HepG2 (cell line): ENCODE results near the gene RABGAP1L. TPM values are rescaled to one million over a fixed set of nuclear protein-coding genes. Genes with fewer than 3 reads are reported as not detected.
"Not testable (repeated sequence)": the region's sequence is repeated elsewhere in the genome, so short reads cannot be mapped to it uniquely, and the experiment has no call there.

ENCODE experiments used
- ATAC-seq: fragments of 200-7000 bp; cut with Tn5 transposase; 3 replicates; pipeline ENCODE4 v1.9.1; 2020; ENCODE audit warnings: mild to moderate bottlenecking, moderate library complexity
- BruUV-seq: library from RNA; stranded (reverse); fragments of 400-500 nt; replicated peaks from 2 replicates; lab custom pipeline; 2021; lab: Mats Ljungman, UMichigan
- CTCF ChIA-PET: fragments of 300-600 bp; formaldehyde crosslinking; extraction: SDS; loops from one replicate; lab custom pipeline; 2021; ENCODE audit warnings: low total read pairs, inconsistent platforms, low intra/inter-chr PET ratio; lab: Yijun Ruan, JAX
- POLR2A ChIA-PET: fragments of 350-600 bp; sonication (Branson Sonifier 250); formaldehyde crosslinking; loops from one replicate; lab custom pipeline; 2020; ENCODE audit warnings: antibody characterized with exemption, inconsistent platforms; lab: Yijun Ruan, JAX
- DNase-seq: peaks from one replicate; pipeline ENCODE4 v3.0.0-alpha.2; 2015; ENCODE audit warnings: low spot score
- FAIRE-seq: peaks from 3 replicates; lab custom pipeline; 2011; peaks lifted over from hg19 to GRCh38; lab: Jason Lieb, UNC
- H2AFZ ChIP-seq: one replicate; pipeline ENCODE4 v1.6.1; 2011; ENCODE audit warnings: low read length, inconsistent platforms
- H3K27ac ChIP-seq: fragments of 300-600 bp; 3 replicates; pipeline ENCODE4 v1.8.0; 2011; ENCODE audit warnings: mixed run types, mild to moderate bottlenecking, mixed read lengths, low read length, inconsistent platforms; ENCODE audit not compliant: insufficient read depth; ENCODE audit errors: extremely low read length
- H3K27me3 ChIP-seq, 2 experiments: fragments of 200-600 bp in 1 of 2; 2 replicates in 1 of 2; 3 replicates in 1 of 2; pipeline versions ENCODE4 v1.6.0 to v1.8.0; 2011; ENCODE audit warnings: low read length in 2 of 2, mild to moderate bottlenecking in 2 of 2, moderate library complexity in 2 of 2, inconsistent platforms in 1 of 2; ENCODE audit not compliant: insufficient read depth in 2 of 2, control insufficient read depth in 1 of 2
- H3K36me3 ChIP-seq, 2 experiments: fragments of 200-600 bp in 1 of 2; replicated peaks in 1 of 2; 2 replicates in 1 of 2; 3 replicates in 1 of 2; pipeline versions ENCODE4 v1.5.1 to v1.8.0; 2011; ENCODE audit warnings: low read length in 2 of 2, inconsistent platforms in 1 of 2; ENCODE audit not compliant: insufficient read depth in 2 of 2, control insufficient read depth in 1 of 2
- H3K4me1 ChIP-seq: 2 replicates; pipeline ENCODE4 v1.5.1; 2012; ENCODE audit warnings: low read length, inconsistent platforms; ENCODE audit not compliant: insufficient read depth
- H3K4me2 ChIP-seq: 2 replicates; pipeline ENCODE4 v1.6.0; 2011; ENCODE audit warnings: low read depth, low read length, inconsistent platforms
- H3K4me3 ChIP-seq, 3 experiments: fragments of 200-600 bp in 1 of 3; sonication (generic), shearing (Covaris generic) in 1 of 3; replicated peaks in 1 of 3; 2 replicates each; pipeline ENCODE4 v1.5.1; 2011 to 2016; ENCODE audit warnings: low read length in 3 of 3, inconsistent platforms in 2 of 3, low read depth in 2 of 3, mild to moderate bottlenecking in 2 of 3, control low read depth in 1 of 3, mixed read lengths in 1 of 3; ENCODE audit not compliant: insufficient read depth in 1 of 3
- H3K79me2 ChIP-seq: one replicate; pipeline ENCODE4 v1.6.1; 2011; ENCODE audit warnings: low read length, inconsistent platforms; ENCODE audit not compliant: insufficient read depth
- H3K9ac ChIP-seq: 2 replicates; pipeline ENCODE4 v1.6.0; 2011; ENCODE audit warnings: mild to moderate bottlenecking, low read depth, low read length, inconsistent platforms; ENCODE audit not compliant: insufficient read depth
- H3K9me3 ChIP-seq: 2 replicates; pipeline ENCODE4 v1.5.1; 2012; ENCODE audit warnings: mild to moderate bottlenecking, low read length
- H4K20me1 ChIP-seq: 2 replicates; pipeline ENCODE4 v1.6.0; 2011; ENCODE audit warnings: inconsistent platforms, mild to moderate bottlenecking, low read length, moderate library complexity; ENCODE audit not compliant: insufficient read depth
- CBX5 ChIP-seq: sonication (generic); formaldehyde crosslinking; IDR thresholded peaks from 2 replicates; pipeline ENCODE4 v1.4.0; 2020; ENCODE audit warnings: missing genetic modification reagents, borderline replicate concordance
- CREM ChIP-seq, 2 experiments: sonication (generic) in 1 of 2; formaldehyde crosslinking in 1 of 2; IDR thresholded peaks; 2 replicates each; pipeline versions ENCODE4 v1.4.0 to v1.6.1; 2016 to 2020; ENCODE audit warnings: antibody characterized with exemption in 1 of 2, mild to moderate bottlenecking in 1 of 2, missing genetic modification reagents in 1 of 2
- LBX2 ChIP-seq: sonication (generic); formaldehyde crosslinking; IDR thresholded peaks from 2 replicates; pipeline ENCODE4 v1.5.0; 2020; ENCODE audit warnings: missing genetic modification reagents, mild to moderate bottlenecking, borderline replicate concordance
- MNT ChIP-seq: fragments of 450-650 bp; IDR thresholded peaks from 2 replicates; pipeline ENCODE4 v1.6.1; 2016
- MXD3 ChIP-seq: IDR thresholded peaks from 2 replicates; pipeline ENCODE4 v1.6.1; 2016; ENCODE audit warnings: mild to moderate bottlenecking, missing biosample characterization, missing genetic modification reagents
- NAIF1 ChIP-seq: sonication (generic); formaldehyde crosslinking; IDR thresholded peaks from 2 replicates; pipeline ENCODE4 v1.5.0; 2020; ENCODE audit warnings: mild to moderate bottlenecking, missing genetic modification reagents, borderline replicate concordance
- ZNF547 ChIP-seq: sonication (generic); formaldehyde crosslinking; IDR thresholded peaks from 2 replicates; pipeline ENCODE4 v1.5.1; 2020; ENCODE audit warnings: mild to moderate bottlenecking, missing genetic modification reagents
- ZNF737 ChIP-seq: sonication (generic); formaldehyde crosslinking; IDR thresholded peaks from 2 replicates; pipeline ENCODE4 v1.5.0; 2020; ENCODE audit warnings: missing genetic modification reagents, mild to moderate bottlenecking, borderline replicate concordance
- ZSCAN9 ChIP-seq: IDR thresholded peaks from 2 replicates; pipeline ENCODE4 v1.6.1; 2016; ENCODE audit warnings: borderline replicate concordance
- WGBS: methylation state at CpG from one replicate; pipeline ENCODE4 v1.1.6; 2017; ENCODE audit warnings: low lambda C conversion rate; 5-methylcytosine and 5-hydroxymethylcytosine counted together
- in situ Hi-C: cut with HindIII; loops from 2 replicates; pipeline ENCODE4 v1.10.0; 2017; ENCODE audit warnings: low pct_unique_long_range_greater_than_20kb; ENCODE audit not compliant: extremely low pct_ligation_motif_present
- intact Hi-C: fragments of 100-400 bp; cut with micrococcal nuclease; formaldehyde crosslinking; loops from one replicate; pipeline ENCODE4 v1.10.0; 2022; ENCODE audit not compliant: unreplicated experiment
- polyA plus RNA-seq, 8 experiments: library from polyadenylated mRNA; depleted of rRNA in 3 of 8; stranded (reverse) in 7 of 8; unstranded in 1 of 8; fragments of >200 nt; fragmentation: Illumina TruSeq in 4 of 8; extraction: Trizol in 4 of 8; gene quantifications; 2 replicates each; pipeline versions ENCODE4 v1.2.1 to v1.2.3, GENCODE V29; 2011 to 2016; ENCODE audit warnings: low read depth in 4 of 8, missing spikeins in 1 of 8, mixed read lengths in 1 of 8; ENCODE audit not compliant: insufficient read depth in 1 of 8
- total RNA-seq, 5 experiments: library from RNA; depleted of rRNA; stranded (reverse); fragments of >200 nt; fragmentation: Illumina TruSeq; extraction: Trizol; gene quantifications; 2 replicates each; pipeline ENCODE4 v1.2.3, GENCODE V29; 2016; ENCODE audit warnings: low read depth in 1 of 5
- TF ChIP-seq, protein P1 (sequence below): sonication (generic); formaldehyde crosslinking; IDR thresholded peaks from 2 replicates; pipeline ENCODE4 v1.5.0; 2020; ENCODE audit warnings: mild to moderate bottlenecking, missing genetic modification reagents
- TF ChIP-seq, protein P2 (sequence below): sonication (generic); formaldehyde crosslinking; IDR thresholded peaks from 2 replicates; pipeline ENCODE4 v1.8.0; 2022; ENCODE audit warnings: missing genetic modification reagents, mild to moderate bottlenecking, moderate library complexity, borderline replicate concordance

The RABGAP1L gene
- total and polyA plus RNA-seq, 2 of the 13 experiments (the other 11 are each of a cell fraction or from before 2014, with no cell fraction given), result 7.9 to 22.6 TPM

DNA sequence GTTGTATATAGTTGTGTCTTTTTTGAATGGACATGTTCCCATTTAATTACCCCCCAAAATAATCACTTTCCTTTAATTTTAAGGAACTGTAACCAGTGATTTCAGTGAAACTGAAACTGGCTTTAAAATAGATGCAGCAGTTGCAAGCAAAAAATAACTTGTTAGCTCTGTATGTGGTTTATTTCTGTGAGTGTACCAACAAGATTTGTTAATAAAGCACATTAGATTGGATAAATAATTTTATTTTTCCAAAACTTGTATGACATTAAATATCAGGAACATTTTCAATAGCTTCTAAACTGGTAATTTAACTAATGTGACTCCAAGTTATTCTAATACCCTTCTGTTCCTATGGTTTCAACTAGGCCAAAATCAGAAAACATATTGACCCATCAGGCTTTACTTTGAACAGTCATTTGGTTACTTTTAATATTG lies 656.2 kb downstream of the RABGAP1L start (continued):
- TF ChIP-seq, protein P1, sequence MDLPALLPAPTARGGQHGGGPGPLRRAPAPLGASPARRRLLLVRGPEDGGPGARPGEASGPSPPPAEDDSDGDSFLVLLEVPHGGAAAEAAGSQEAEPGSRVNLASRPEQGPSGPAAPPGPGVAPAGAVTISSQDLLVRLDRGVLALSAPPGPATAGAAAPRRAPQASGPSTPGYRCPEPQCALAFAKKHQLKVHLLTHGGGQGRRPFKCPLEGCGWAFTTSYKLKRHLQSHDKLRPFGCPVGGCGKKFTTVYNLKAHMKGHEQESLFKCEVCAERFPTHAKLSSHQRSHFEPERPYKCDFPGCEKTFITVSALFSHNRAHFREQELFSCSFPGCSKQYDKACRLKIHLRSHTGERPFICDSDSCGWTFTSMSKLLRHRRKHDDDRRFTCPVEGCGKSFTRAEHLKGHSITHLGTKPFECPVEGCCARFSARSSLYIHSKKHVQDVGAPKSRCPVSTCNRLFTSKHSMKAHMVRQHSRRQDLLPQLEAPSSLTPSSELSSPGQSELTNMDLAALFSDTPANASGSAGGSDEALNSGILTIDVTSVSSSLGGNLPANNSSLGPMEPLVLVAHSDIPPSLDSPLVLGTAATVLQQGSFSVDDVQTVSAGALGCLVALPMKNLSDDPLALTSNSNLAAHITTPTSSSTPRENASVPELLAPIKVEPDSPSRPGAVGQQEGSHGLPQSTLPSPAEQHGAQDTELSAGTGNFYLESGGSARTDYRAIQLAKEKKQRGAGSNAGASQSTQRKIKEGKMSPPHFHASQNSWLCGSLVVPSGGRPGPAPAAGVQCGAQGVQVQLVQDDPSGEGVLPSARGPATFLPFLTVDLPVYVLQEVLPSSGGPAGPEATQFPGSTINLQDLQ (CRISPR knock-in tag), result no peak
- no peak for TF ChIP-seq NAIF1
- TF ChIP-seq CBX5 (CRISPR knock-in tag), result no peak
- no peak for TF ChIP-seq LBX2 (CRISPR knock-in tag)
- no peak for TF ChIP-seq MXD3
- TF ChIP-seq, protein P2, sequence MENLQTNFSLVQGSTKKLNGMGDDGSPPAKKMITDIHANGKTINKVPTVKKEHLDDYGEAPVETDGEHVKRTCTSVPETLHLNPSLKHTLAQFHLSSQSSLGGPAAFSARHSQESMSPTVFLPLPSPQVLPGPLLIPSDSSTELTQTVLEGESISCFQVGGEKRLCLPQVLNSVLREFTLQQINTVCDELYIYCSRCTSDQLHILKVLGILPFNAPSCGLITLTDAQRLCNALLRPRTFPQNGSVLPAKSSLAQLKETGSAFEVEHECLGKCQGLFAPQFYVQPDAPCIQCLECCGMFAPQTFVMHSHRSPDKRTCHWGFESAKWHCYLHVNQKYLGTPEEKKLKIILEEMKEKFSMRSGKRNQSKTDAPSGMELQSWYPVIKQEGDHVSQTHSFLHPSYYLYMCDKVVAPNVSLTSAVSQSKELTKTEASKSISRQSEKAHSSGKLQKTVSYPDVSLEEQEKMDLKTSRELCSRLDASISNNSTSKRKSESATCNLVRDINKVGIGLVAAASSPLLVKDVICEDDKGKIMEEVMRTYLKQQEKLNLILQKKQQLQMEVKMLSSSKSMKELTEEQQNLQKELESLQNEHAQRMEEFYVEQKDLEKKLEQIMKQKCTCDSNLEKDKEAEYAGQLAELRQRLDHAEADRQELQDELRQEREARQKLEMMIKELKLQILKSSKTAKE (CRISPR knock-in tag), result no peak
- TF ChIP-seq ZNF737 (CRISPR knock-in tag), result no peak
- no peak for TF ChIP-seq CREM (IDR thresholded peaks at IDR 0.05)
- TF ChIP-seq CREM (CRISPR knock-in tag; IDR thresholded peaks at IDR 0.05), result no peak
- TF ChIP-seq ZNF547 (CRISPR knock-in tag), result no peak
- TF ChIP-seq ZSCAN9 (CRISPR knock-in tag), result no peak
- TF ChIP-seq MNT, result no peak

GRCh38 chr1:174816621-174817020 lies 657.3 kb downstream of the RABGAP1L start:
- over 99% methylated on average over 8 of the region's 8 CpGs for WGBS
- H3K4me3 ChIP-seq, H3K36me3 ChIP-seq, H3K27ac ChIP-seq, DNase-seq, H4K20me1 ChIP-seq, in situ Hi-C loops, CTCF ChIA-PET, H3K79me2 ChIP-seq, H3K9me3 ChIP-seq, BruUV-seq, H3K27me3 ChIP-seq, ATAC-seq, H3K4me2 ChIP-seq, FAIRE-seq, H2AFZ ChIP-seq, H3K9ac ChIP-seq, intact Hi-C loops, POLR2A ChIA-PET: not testable (repeated sequence)
- H3K4me1 ChIP-seq, result peaks cover 16% of the 10 kb centered on the region
